Activated CD4-positive, CD25-positive, alpha-beta regulatory T cell treated with anti-CD3 and anti-CD28 coated beads, Interleukin-2, amount 50 U/mL, for 72 hours (primary cell): ENCODE data around the gene C1QTNF1.
"Not testable (repeated sequence)": the region's sequence is repeated elsewhere in the genome, so short reads cannot be mapped to it uniquely, and the experiment has no call there.

Source experiments
- DNase-seq: peaks from one replicate; pipeline ENCODE4 v3.0.0; 2021

C1QTNF1 gene

GRCh38 chr17:79062691-79063090, 38.7 kb downstream of the C1QTNF1 start:
- DNase-seq = no peak

GRCh38 chr17:79064026-79064425, 40.1 kb downstream of the C1QTNF1 start:
- DNase-seq = no peak

GRCh38 chr17:79065105-79065670, 41.2 kb downstream of the C1QTNF1 start:
- DNase-seq = peak; percentile 53

GRCh38 chr17:79066963-79067362, 43.0 kb downstream of the C1QTNF1 start:
- no peak for DNase-seq

GRCh38 chr17:79070266-79070880, 46.4 kb downstream of the C1QTNF1 start:
- DNase-seq = no peak

GRCh38 chr17:79071161-79071740, 47.3 kb downstream of the C1QTNF1 start:
- DNase-seq = no peak

GRCh38 chr17:79072544-79072943, 48.6 kb downstream of the C1QTNF1 start:
- no peak for DNase-seq

- DNase-seq = no peak
Measured at GRCh38 chr17:79073016-79073705, 49.2 kb downstream of the C1QTNF1 start.

- no peak for DNase-seq
Measured at GRCh38 chr17:79073706-79074088, 49.7 kb downstream of the C1QTNF1 start.

GRCh38 chr17:79074121-79074648, 50.2 kb downstream of the C1QTNF1 start:
- not testable (repeated sequence) for DNase-seq

GRCh38 chr17:79074649-79075445, 50.9 kb downstream of the C1QTNF1 start, which contains the start of gene ENGASE:
ENGASE (plus strand) TSS chr17:79074824; CDS start chr17:79074945, 121 bp downstream.
- DNase-seq = peak; percentile 95

- DNase-seq = no peak
Measured at GRCh38 chr17:79075446-79075750, 51.4 kb downstream of the C1QTNF1 start.

- DNase-seq = no peak
Measured at GRCh38 chr17:79075861-79076406, 52.0 kb downstream of the C1QTNF1 start.

- no peak for DNase-seq
Measured at GRCh38 chr17:79077587-79077986, 53.6 kb downstream of the C1QTNF1 start.

- DNase-seq = no peak
Measured at GRCh38 chr17:79078476-79079190, 54.7 kb downstream of the C1QTNF1 start.

GRCh38 chr17:79079421-79080200, 55.6 kb downstream of the C1QTNF1 start:
- no peak for DNase-seq

GRCh38 chr17:79080349-79080748, 56.4 kb downstream of the C1QTNF1 start:
- DNase-seq = no peak

GRCh38 chr17:79080761-79081290, 56.9 kb downstream of the C1QTNF1 start:
- no peak for DNase-seq

- DNase-seq = no peak
Measured at GRCh38 chr17:79081571-79082276, 57.8 kb downstream of the C1QTNF1 start.
